Neutrophil (primary cell): ENCODE results near the gene KMT5C.
A peak's percentile ranks its signal among the peaks of the same experiment; 100 is the strongest.
"Not testable (repeated sequence)": the region's sequence is repeated elsewhere in the genome, so short reads cannot be mapped to it uniquely, and the experiment has no call there.

Source experiments
- H3K27ac ChIP-seq: fragments of 200-600 bp; sonication (generic); 2 replicates; pipeline ENCODE4 v1.5.1; 2016; ENCODE audit warnings: mild to moderate bottlenecking, moderate library complexity
- H3K27me3 ChIP-seq: fragments of 200-600 bp; sonication (generic); 2 replicates; pipeline ENCODE4 v1.6.0; 2016; ENCODE audit warnings: mild to moderate bottlenecking
- H3K36me3 ChIP-seq: fragments of 200-600 bp; sonication (generic); 2 replicates; pipeline ENCODE4 v1.5.1; 2017
- H3K4me1 ChIP-seq, 2 experiments: fragments of 200-600 bp in 1 of 2; sonication (generic) in 1 of 2; 1 replicate in 1 of 2; 2 replicates in 1 of 2; pipeline versions ENCODE4 v1.5.1 to v1.6.1; 2013 to 2016; ENCODE audit warnings: low read depth in 1 of 2, low read length in 1 of 2, mild to moderate bottlenecking in 1 of 2, moderate library complexity in 1 of 2; ENCODE audit not compliant: control insufficient read depth in 1 of 2, insufficient read depth in 1 of 2
- H3K4me3 ChIP-seq, 2 experiments: fragments of 200-600 bp in 1 of 2; sonication (generic) in 1 of 2; 1 replicate in 1 of 2; 2 replicates in 1 of 2; pipeline ENCODE4 v1.5.1; 2013 to 2016; ENCODE audit warnings: low read depth in 1 of 2, low read length in 1 of 2, mild to moderate bottlenecking in 1 of 2, moderate library complexity in 1 of 2
- H3K9me3 ChIP-seq: fragments of 200-600 bp; sonication (generic); 2 replicates; pipeline ENCODE4 v1.5.1; 2016
- TF ChIP-seq, protein P1 (sequence below): fragments of 200-600 bp; sonication (generic); IDR thresholded peaks from 2 replicates; pipeline ENCODE4 v1.5.1; 2016; ENCODE audit warnings: antibody characterized with exemption

Gene KMT5C

DNA sequence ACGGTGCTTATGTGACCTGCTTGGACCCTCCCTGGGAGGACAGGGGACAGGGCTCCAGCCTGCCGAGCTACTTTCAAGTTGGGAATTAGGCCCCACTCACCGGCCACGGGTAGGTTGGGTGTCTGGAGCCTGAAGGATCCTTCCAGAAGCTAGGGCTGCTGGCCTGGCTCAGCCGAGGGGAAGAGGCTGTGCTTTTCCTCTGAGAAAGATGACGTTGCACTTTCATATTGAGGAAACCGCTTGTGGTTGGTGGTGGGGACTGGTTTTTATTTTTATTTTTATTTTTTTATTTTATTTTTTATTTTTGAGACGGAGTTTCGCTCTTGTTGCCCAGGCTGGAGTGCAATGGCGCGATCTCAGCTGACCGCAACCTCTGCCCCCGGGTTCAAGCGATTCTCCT, 14.5 kb upstream of the KMT5C start, which contains the start of gene TMEM150B:
Gene TMEM150B, minus strand, starts transcription at position 170 of the 400 bp plus-strand sequence. CDS start 4,305 bp downstream, outside the sequence.
- Histone ChIP-seq H3K27ac (peak within 1 kb of the TSS; percentile 65), H3K4me1 (peaks cover 46 to 54% of the 10 kb centered on the region in 2 experiments), H3K4me3 (peak within 1 kb of the TSS in 1 of 2 experiments; percentile 6), H3K9me3 (no peaks in the 10 kb centered on the region), H3K27me3 (no peaks in the 10 kb centered on the region), H3K36me3 (no peaks in the 10 kb centered on the region)
- TF ChIP-seq, protein P1, sequence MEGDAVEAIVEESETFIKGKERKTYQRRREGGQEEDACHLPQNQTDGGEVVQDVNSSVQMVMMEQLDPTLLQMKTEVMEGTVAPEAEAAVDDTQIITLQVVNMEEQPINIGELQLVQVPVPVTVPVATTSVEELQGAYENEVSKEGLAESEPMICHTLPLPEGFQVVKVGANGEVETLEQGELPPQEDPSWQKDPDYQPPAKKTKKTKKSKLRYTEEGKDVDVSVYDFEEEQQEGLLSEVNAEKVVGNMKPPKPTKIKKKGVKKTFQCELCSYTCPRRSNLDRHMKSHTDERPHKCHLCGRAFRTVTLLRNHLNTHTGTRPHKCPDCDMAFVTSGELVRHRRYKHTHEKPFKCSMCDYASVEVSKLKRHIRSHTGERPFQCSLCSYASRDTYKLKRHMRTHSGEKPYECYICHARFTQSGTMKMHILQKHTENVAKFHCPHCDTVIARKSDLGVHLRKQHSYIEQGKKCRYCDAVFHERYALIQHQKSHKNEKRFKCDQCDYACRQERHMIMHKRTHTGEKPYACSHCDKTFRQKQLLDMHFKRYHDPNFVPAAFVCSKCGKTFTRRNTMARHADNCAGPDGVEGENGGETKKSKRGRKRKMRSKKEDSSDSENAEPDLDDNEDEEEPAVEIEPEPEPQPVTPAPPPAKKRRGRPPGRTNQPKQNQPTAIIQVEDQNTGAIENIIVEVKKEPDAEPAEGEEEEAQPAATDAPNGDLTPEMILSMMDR, result no peak

DNA sequence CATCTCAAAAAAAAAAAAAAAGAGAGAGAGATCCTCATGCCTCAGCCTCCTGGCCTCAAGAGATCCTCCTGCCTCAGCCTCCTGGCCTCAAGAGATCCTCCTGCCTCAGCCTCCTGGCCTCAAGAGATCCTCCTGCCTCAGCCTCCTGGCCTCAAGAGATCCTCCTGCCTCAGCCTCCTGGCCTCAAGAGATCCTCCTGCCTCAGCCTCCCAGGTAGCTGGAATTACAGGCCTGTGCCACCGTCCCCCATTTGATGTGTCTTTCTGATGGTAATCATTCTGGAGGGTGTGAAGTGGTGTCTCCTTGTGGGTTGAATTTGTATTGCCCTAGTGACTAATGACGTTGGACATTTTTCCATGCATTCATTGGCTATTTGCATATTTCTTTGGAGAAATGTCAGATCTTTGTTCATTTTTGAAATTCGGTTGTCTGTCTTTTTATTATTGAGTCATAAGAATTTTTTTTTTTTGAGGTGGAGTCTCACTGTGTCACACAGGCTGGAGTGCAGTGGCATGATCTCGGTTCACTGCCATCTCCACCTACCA, 10.8 kb upstream of the KMT5C start:
- H3K27me3 ChIP-seq, H3K4me3 ChIP-seq, H3K27ac ChIP-seq, H3K9me3 ChIP-seq, H3K36me3 ChIP-seq: not testable (repeated sequence)
- H3K4me1 ChIP-seq, result peaks cover 39 to 42% of the 10 kb centered on the region in 2 experiments

DNA sequence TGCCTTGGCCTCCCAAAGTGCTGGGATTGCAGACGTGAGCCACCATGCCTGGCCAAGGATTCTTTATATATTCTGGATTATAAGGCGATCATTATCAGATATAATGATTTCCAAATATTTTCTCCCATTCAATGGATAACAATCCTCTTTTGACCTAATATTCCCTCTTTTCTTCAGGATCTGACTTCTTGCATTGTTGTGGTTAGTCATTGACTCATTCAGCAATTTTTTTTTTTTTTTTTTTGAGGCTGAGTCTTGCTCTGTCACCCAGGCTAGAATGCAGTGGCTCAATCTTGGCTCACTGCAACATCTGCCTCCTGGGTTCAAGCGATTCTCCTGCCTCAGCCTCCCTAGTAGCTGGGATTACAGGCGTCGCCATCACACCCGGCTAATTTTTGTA, 9.9 kb upstream of the KMT5C start:
- not testable (repeated sequence) for H3K36me3 ChIP-seq, H3K27ac ChIP-seq, H3K9me3 ChIP-seq, H3K4me3 ChIP-seq, H3K27me3 ChIP-seq
- peaks cover 37 to 39% of the 10 kb centered on the region in 2 experiments for H3K4me1 ChIP-seq

DNA sequence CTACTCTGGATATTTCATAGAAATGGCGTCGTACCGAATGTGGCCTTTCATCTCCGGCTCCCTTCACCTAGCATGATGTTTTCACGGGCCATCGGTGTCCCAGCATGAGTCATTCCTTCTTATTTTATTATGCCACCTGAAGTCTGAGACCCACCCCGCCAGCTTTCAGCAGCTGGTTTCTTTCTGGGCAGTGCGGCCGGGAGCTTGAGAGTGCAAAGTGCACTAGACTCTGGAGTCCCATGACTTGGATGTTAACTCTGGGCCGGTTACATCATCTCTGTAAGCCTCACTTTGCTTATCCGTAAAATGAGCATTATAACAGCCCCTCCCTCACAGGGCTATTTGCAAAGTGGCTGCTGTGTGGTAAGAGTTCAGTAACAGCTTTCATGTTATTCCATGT, 5.8 kb upstream of the KMT5C start:
- H3K27ac ChIP-seq, result no peak overlapping the region
- no peaks in the 10 kb centered on the region for H3K27me3 ChIP-seq
- peaks cover 24 to 25% of the 10 kb centered on the region in 2 experiments for H3K4me1 ChIP-seq
- H3K4me3 ChIP-seq, result no peak overlapping the region
- H3K36me3 ChIP-seq, result no peaks in the 10 kb centered on the region
- TF ChIP-seq, protein P1, result no peak
- no peaks in the 10 kb centered on the region for H3K9me3 ChIP-seq

DNA sequence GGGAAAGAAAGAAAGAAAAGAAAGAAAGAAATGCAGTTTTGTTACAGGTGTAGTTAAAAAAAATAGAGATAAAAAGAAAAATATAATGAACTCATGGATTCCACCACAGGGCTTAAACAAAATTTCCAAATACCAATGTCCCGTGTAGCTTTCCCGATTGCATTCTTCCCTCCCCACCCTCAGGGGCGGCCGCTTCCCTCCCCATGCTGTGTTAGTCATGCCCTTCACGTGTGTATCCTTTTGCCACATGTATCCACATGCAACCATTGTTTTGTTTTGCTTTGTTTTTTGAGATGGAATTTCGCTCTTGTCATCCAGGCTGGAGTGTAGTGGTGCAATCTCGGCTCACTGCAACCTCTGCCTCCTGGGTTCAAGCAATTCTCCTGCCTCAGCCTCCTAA, 3.6 kb upstream of the KMT5C start:
- Histone ChIP-seq H3K27ac (no peak overlapping the region), H3K4me1 (peaks cover 35 to 36% of the 10 kb centered on the region in 2 experiments), H3K27me3 (peaks cover 10% of the 10 kb centered on the region), H3K9me3 (no peaks in the 10 kb centered on the region), H3K36me3 (no peaks in the 10 kb centered on the region), H3K4me3 (no peak overlapping the region)
- TF ChIP-seq, protein P1, result no peak

DNA sequence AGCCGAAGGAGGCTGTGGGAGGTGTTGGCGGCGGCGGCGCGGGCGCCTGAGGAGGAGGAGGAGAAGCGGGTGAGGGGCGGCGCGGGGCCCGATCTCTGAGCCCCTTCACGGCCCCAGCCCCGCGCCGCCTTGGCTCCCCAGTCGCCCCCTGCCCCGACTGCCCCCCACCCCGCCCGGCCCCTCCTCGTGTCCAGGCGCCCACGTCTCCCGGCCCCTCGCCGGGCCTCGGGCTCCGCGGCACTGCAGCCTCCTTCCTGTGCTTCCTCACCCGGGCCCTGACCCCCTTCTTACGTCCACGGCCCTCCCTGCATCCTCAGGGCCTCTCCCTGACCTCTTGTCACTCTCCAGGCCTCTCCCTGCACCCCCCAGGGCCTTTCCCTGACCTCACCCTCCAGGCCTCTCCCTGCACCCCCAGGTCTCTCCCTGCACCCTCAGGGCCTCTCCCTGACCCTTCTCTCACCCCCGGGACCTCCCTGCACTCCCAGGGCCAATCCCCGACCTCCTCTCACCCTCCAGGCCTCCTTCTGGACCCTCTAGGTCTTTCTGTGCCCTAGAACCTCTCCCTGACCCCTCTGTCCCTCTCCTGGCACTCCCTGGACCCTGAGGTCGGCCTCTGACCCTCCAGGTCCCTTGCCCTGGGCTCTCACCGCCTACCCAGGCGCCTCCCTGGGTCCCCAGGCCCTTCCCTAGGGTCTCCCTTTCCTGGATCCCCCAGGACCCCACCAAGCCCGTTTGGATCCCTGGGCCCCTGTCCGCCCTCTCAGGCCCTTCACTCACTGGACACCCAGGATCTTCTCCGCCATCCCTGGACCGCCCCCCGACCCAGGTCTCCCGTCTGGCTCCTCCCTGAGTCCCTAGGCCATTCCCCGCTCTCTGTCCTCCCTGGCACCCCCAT, 460 bp downstream of the KMT5C start:
- H3K4me3 ChIP-seq, result peak overlapping the region; percentile 73 to 87
- H3K4me1 ChIP-seq, result peaks cover 22 to 26% of the 10 kb centered on the region in 2 experiments

More for the DNA sequence above, 460 bp downstream of the KMT5C start:
- Histone ChIP-seq H3K27me3 (peaks cover 17% of the 10 kb centered on the region), H3K9me3 (no peaks in the 10 kb centered on the region), H3K27ac (peak overlapping the region; percentile 97), H3K36me3 (peaks cover 4% of the 10 kb centered on the region)
- TF ChIP-seq, protein P1, result no peak
